Activated T-cell treated with anti-CD3 and anti-CD28 coated beads for 4 hours (primary cell): Measurements from ENCODE around the gene MKRN2.

Source experiments
- DNase-seq: peaks from one replicate; pipeline ENCODE4 v3.0.0-alpha.2; 2020

Gene MKRN2

DNA sequence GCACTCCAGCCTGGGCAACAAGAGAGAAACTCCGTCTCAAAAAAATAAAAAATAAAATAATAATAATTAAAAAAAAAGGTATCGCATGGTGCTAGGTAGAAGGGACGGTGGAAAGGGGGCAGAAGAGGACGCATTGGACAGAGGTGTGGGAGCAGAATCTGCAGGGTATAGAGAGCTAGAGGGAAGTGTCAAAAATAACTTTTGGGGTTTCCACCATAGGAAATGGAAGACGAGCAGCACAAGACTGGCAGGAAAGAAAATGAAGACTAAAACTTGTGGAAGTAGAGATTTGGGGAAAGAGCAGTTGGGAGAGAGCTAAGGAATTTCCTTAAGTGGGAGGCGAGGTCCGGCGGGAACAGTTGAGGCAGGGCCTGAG, 585 bp upstream of the MKRN2 start:
- no peak for DNase-seq

DNA sequence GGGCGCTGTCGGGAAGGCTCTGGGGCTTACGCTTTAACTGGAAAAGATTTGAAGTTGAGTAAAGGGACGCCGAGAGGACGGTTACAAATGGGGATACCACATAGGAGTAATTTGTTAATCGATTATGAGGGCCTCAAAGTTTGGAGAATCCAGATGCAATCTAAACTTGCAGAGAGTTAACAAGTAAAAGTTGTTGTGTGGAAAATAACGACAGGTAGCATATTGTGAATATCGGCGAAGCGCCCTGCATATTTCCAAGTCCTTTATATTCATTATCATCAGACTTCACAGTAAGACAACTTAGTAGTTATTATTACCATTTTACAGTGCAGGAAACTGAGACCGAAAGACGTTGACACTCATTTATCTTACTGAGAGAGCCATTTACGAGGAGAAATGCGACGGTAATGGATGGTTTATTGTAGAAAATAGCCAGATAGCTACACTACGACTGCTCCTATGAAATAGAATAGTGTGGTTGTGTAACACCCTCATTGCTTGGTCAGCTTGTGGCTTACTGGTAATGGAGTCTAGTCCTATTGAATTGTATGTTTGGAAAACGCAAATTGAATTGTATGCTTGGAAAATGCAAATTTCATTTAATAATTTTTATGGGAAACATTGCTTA, 700 bp downstream of the MKRN2 start:
- no peak for DNase-seq

DNA sequence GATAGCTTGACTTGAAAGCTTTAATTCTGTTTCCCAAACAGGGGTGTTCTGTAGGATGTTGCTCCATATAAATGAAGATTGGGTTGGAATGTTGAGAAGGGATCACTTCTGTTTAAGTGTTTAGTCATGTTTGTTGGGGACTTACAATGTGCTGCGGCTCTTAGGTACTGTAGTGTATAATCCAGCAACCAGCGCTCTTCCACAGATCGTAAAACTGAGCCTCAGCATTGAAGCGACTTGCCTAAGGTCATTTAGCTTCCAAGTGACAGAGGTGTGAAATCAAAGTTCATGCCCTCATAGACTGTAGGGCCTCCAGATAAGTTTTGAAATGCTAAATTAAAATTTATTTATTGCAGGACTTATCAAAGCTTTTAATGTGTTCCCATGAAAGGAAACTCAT, 1.8 kb downstream of the MKRN2 start:
- no peak for DNase-seq

DNA sequence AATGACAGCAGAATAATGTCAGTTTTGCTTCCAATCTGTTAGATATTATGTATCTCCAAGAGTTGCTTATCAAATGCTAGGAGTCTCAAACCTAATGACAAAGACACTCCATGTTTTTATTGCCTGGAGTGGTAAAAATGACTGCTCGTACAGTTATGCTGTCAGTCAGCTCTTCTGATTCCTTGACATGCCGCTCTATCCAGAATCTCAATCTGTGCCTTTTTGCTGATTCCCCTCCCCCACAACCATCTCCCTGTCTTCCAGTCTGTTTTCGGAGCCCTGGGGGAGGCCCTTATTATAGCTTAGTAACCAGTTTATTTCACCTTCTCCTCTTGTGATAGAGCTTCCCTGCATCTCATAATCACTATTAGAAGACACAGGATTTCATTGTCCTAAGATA, 2.6 kb downstream of the MKRN2 start:
- DNase-seq: no peak

GRCh38 chr3:12560505-12561190, 3.8 kb downstream of the MKRN2 start:
- DNase-seq: no peak

DNA sequence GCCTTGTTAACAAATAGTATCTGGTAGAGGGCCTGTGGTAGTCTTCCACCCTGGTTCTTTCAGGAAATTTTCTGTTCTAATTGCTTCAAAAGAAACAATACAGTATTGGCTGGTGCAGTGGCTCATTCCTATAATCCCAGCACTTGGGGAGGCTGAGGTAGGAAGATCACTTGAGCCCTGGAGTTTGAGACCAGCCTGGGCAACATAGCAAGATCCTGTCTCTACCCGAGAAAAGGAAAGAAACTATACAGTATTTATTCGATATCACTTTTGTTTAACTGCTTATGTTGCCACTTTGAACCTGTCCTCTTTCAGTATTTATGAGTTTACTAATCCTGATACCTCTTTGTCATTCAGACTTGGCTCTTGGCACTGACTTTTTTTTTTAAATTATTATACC, 4.5 kb downstream of the MKRN2 start:
- no peak for DNase-seq

DNA sequence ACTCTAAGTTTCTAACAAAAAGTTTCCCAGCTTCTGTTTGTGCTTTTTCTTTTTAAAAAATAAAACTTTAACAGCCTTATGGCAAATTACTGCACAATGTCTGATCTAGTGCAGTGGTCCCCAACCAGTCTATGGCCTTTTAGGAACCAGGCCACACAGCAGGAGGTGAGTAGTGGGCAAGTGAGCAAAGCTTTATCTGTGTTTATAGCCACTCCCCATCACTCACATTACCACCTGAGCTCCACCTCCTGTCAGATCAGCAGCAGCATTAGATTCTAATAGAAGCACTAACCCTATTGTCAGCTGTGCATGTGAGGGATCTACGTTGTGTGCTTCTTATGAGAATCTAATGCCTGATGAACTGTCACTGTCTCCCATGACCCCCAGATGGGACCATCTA, 5.6 kb downstream of the MKRN2 start:
- no peak for DNase-seq

DNA sequence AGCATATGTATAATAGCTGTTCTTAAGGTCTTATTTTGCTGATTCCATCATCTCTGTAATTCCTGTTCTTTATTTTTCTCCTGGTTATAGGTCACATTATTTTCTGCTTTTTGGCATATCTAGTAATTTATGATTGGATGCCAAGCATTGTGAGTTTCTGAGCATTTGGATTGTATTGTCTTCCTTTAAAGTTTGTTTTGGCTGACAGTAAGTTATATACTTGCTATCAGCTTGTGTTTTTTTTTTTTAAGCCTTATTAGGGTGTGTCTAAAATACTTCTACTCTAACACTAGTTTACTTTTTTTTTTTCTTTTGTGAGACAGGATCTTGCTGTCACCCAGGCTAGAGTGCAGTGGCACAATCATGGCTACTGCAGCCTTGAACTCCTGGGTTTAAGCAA, 10.1 kb downstream of the MKRN2 start:
- no peak for DNase-seq

GRCh38 chr3:12568747-12569146, 11.9 kb downstream of the MKRN2 start:
- no peak for DNase-seq

DNA sequence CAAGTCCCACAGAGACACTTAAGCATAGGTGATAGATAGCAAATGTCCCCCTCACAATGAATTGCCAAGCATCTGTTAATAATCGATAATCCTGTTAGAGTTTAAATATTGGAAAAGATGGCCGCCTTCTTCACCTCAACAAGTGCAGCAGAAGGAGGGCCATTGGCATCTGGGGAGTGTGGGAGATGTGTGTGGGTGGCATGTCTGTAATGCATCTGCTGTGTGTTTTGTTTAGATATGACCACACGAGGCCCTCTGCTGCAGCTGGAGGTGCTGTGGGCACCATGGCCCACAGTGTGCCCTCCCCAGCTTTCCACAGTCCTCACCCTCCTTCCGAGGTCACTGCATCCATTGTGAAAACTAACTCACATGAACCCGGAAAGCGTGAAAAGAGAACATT, 12.9 kb downstream of the MKRN2 start:
- DNase-seq: no peak

DNA sequence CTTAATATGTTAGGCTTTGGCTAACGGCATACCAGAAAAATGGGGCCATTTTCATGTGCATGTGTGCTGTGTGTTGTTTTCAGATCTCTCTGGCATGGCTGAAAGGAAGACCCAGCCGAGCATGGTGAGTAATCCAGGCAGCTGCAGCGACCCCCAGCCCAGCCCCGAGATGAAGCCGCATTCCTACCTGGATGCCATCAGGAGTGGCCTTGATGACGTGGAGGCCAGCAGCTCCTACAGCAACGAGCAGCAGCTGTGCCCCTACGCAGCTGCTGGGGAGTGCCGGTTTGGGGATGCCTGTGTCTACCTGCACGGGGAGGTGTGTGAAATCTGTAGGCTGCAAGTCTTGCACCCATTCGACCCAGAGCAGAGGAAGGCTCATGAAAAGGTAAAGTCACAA, 15.1 kb downstream of the MKRN2 start:
- no peak for DNase-seq

- DNase-seq: no peak
Observed at GRCh38 chr3:12574131-12574530, 17.2 kb downstream of the MKRN2 start.

DNA sequence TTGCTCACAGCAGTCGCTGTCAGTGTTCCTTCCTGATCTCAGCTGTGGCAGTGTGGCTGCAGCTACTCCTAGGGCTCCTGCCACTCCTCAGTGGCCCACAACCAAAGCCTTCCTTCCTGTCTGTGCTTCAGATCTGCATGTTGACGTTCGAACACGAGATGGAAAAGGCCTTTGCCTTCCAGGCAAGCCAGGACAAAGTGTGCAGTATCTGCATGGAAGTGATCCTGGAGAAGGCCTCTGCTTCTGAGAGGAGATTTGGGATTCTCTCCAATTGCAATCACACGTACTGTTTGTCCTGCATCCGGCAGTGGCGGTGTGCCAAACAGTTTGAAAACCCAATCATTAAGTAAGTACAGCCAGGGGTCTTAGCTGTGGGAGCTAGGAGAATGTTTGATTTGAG, 17.8 kb downstream of the MKRN2 start:
- no peak for DNase-seq

DNA sequence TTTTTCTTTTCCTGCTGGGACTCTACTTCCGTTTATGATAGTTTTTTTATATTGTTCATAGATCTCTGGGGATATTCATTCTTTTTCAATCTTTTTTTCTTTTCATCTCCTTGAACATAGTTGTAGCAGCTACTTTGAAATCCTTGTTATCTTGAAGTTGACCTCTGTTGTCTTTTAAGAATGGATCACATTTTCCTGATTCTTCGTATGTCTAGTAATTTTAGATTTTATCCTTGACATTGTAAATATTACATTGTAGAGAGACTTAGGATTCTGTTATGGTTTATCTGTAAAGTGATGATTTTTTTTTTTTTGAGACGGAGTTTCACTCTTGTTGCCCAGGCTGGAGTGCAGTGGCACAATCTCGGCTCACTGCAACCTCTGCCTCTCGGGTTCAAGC, 20.5 kb downstream of the MKRN2 start:
- no peak for DNase-seq

DNA sequence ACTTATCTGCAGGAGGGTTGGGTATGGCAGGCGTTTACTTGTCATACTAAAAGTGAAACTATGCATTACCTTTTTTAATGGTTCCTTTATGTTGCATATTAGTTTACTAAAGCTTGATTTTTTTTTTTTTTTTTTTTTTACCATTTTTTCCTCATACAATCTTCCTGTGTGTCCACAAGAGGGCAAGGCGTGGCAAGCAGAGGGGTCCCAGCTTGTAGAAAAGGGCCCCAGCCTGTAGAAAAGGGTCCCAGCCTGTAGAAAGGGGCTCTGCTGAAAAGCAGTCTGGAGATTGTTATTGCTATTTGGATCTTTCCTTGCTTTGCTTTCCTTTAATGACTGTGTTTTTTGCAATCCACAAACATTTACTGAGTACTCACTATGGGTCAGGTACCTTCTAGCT, 21.9 kb downstream of the MKRN2 start:
- DNase-seq: no peak

- DNase-seq: no peak
Observed at GRCh38 chr3:12579456-12579855, 22.6 kb downstream of the MKRN2 start.

- no peak for DNase-seq
Observed at GRCh38 chr3:12579905-12580304, 23.0 kb downstream of the MKRN2 start.

DNA sequence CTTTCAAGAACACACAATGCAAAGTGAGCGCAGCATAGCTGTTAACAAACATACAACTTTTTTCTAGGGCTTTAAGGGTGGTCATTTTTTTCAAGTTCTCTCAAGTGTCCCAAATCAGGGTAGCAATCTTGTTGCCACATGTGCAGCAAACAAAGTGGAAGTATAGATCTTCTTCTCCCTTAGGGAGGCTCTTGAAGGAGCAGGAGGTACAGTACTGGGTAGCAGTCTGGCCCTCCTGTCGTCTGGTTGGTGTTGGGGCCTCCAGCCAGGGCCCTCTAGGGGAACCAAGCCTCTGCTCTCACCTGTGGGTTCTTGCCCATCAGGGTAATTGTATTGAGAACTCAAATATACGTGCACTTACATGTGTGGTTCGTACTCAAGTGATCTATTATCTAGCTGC, 25.8 kb downstream of the MKRN2 start:
- DNase-seq: no peak

GRCh38 chr3:12583280-12583679, 26.4 kb downstream of the MKRN2 start:
- no peak for DNase-seq

DNA sequence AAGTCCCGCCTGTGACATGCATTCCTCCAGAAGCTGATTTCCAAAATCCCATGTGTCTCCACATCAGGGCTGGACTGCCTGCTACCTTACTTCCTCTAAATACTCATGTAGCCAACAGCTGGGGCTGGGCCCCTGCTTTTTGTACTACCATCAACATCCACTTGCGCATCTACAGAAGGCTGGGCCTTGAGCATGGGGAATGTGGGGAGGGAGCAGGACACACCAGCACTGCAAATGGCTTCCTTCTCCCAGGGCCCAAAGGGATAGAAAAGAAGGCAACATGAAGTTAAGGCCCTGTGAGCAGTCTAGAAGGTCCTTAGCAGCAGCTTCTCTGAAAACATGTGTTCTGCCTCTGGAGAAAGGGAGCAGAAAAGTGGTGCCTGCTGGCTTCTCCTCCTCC, 27.2 kb downstream of the MKRN2 start:
- no peak for DNase-seq

- DNase-seq: no peak
Observed at GRCh38 chr3:12585181-12585580, 28.3 kb downstream of the MKRN2 start.

DNA sequence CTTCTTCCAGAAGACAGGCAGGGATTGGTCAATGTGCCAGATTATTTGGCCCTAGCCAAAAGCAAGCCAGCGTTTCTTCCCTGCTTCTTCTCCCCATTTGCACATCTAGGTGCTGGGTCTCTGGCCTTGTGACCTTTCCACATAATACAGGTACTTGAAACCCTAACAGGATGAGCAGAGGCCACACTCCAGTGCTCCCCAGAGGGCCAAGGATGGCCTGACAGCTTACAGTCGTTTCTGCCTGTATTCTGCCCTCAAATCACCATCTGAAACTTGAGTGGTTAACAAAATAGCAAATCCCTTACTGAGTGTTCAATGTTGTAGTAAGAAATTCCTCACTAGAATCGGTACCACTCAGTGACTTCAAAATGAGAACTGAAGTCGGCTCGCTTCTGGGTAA, 29.1 kb downstream of the MKRN2 start:
- no peak for DNase-seq

GRCh38 chr3:12586403-12586802, 29.5 kb downstream of the MKRN2 start:
- no peak for DNase-seq

DNA sequence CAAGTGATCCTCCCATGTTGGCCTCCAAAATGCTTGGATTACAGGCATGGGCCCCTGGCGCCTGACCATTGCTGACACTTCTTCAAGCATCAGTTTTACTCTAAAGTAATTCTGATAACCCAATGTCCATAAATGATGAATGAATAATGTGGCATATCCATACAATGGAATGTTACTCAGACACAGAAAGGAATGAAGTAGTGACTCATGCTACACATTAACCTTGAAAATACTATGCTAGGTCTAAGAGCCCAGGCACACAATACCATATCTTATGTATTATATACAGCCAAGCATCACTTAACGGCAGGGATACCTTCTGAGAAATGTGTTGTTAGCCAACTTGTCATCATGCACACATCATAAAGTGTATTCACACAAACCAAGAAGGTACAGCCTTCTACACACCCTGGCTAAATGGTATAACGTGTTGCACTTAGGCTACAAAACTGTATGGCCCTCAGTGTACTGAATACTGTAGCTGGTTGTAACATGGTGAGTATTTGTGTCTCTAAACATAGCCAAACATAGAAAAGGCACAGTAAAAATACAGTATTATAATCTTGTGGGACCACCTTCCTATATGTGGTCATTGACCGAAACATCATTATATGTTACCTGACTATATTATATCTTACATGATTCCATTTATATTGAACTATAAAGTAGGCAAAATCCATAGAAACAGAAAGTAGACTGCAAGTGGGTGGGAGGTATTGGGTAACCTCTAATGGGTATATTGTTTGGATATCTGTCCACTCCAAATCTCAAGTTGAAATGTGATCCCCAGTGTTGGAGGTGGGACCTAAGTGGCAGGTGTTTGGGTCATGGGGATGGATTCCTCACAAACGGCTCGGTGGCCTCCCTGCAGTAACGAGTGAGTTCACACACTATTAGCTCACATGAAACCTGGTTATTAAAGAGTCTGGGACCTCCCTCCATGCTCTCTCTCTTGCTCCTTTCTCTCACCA, 31.4 kb downstream of the MKRN2 start:
- DNase-seq: no peak
